GM21515 (cell line): ENCODE measurements around the gene PPP2R2C.

Experiments used
- ATAC-seq: cut with Tn5 transposase; IDR thresholded peaks from one replicate; pipeline ENCODE4 v1.9.1; 2021; ENCODE audit not compliant: unreplicated experiment

Gene PPP2R2C

DNA sequence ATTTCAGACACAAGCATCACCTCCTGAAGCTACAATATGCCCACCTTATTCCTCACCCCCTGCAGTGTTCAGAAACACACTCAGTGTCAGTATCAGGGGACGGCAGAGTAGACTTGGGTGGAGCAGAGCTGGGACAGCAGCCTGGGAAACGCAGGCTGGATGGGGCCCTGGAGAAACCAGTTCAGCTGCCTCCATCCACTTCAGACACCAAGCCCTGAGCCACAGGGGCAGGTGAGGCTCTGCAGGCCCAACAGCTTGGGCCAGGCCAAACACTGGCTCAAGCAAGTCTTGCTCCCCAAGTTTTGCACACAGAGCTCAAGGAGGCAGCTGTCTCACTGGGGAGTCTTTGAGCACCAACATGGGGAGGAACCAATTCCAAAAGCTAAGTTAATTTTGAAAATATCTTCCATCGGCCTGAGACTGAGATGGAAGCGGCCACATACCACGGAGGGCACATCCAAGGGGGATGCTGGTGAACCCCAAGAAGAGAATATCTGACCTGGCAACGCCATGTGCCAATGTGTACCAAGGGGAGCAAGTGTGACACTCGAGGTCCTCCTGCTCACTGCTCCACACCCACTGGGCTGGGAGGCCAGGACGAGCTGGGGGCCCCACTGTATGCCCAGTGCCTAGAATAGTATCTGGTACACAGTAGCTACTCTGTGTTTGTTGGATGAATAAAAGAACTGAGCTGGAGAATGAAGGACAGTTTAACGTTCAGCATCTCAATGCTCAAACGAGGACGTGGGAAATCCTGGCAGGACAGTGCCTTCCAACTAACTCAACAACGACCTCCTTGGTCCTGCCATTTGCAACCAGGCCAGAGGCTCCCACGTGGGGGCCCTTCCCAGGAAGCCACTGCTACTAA, 45.6 kb downstream of the PPP2R2C start:
- ATAC-seq = no peak

DNA sequence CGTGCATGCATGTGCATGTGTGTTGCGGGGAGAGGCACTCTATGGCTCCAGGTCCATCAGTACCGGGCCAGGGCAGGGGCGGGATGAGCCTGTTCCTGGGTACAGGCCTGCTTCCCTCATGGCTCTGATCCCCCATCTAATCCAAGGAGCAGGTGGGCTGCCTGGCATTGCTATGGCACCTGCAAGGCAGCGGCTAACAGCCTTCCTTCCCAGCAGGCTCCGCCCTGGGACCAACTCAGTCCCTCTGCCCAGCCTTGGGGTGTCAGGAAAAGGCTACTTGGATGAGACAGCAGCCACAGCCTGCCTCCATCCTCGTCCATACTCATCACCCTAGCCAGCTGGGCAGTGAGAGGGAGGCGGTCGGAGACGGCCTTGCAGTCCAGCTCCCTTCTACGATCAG, 46.5 kb downstream of the PPP2R2C start:
- no peak for ATAC-seq

DNA sequence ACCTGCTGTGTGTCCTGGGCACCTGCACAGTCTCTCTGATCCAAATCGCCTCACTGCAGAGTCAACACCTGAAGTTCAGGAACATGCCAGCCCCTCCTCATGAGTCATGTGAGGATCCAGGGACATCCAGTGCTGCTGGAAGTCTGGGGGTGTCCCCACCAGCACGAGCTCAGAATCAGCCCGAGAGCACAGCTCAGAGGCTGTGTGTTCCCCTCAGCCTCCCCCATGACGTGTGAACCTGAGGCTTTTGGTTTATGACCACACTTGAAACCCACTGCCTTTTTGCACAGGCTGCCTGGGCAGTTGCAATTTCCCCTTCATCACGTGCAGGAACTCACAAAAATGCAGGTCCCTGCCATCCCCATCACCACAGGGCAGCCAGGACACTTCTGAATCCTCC, 47.1 kb downstream of the PPP2R2C start:
- ATAC-seq = no peak

DNA sequence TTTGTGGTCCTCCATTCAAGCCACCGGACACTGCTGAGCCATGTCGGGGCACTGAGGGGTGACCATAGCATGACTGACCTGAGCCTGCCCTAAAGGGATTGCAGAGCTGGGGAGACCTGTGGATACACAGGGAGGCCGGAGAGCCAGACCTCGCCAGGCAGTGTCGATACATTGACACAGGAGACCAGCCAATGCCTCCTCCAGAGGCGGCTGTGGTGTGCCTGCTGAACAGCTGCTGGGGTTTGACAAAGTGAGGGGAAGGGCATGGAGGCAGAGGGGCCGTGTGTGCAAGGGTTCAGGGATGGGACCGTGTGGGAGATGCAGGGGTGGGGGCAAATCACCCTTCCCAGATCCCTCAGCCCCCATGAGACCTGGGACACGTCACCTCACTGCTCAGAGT, 48.0 kb downstream of the PPP2R2C start:
- ATAC-seq = no peak

DNA sequence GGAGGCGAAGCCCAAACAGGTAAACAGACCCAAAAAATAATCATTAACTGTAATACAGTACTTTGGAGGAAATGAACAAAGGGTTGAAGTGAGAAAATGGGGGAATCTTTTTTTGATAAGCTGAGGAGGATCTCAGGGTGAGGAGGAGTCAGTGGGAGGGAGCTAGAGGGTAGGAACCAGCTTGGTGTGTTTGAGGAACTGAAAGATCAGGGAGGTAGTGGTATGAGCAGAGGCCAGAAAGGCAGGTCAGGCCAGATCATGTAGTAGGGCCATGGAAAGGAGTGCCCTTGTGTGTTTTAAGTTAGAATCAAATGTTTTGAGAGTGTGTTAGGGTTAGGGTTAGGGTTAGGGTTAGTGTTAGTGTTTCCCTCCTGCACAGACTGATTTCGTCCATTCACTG, 48.8 kb downstream of the PPP2R2C start:
- peak; percentile 96 for ATAC-seq

DNA sequence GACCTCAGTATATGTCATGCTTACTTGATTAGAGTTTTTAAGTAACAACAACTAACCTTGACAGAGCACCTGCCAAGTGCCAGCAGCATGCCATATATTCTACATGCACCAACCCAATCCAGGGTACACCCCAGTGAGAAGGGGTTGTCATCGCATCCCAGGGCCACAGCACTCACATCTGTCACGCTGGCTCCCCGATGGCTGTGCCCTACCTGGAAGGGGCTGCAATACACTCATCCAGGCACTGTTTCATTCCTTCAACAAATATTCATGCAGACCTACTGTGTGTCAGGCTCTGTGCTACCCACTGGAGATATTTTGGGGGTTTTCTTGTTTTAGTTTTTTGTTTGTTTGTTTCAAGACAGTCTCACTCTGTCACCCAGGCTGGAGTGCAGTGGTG, 49.5 kb downstream of the PPP2R2C start:
- ATAC-seq = no peak

DNA sequence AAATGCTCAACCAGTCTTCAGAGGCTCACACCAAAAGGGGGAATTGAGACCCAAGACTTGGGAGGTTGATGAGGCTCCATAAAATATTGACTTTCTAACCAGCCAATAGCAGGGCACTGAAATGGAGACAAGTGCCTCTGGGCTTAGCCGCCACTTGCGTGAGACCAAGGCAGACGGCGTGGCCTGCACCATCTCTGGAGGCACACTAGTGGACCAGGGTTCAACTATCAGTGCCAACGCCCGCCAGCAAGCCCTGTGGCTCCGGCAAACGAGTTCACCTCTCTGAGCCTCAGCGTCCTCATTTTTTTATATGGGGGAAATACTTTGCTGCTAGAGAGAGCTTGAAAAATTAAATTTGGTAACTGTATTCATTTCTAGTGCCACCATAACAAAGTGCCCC, 50.3 kb downstream of the PPP2R2C start:
- ATAC-seq = no peak

DNA sequence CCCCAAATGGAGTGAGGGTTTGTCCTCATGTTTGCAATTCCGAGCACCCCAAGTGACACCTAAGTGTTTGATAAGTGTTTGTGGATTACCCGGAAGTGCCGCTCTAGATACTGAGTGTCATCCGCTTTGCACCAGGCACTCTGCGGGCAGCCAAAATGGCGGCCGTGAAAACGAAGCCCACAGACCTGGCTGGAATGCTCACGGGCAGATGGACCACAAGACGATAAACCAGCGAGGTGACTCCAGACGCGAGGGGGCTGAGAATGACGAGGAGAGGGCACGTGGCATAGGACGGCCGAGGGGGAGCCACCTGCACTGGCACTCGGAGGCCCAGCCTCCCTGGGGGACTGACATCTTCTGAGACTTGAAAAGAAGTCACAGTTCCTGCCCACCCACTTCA, 51.0 kb downstream of the PPP2R2C start:
- no peak for ATAC-seq

DNA sequence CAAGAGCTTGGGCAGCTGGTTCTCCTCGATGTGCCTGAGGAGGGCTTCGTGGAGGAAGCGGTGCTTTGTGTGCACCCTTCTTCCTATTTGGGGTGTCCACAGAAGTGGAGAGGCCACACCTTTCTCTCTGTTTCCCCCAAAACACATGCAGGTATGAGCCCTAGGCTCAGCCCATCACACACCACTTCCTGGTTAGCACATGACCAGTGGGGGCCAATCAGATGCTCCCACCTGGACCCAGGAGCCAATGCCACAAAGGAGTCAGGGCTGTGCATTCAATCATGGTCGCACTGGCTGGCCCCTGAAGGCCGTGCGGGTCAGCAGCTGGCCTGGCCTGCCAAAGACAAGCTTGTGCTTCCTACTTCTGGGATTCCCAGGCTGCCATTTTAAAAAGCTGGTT, 51.4 kb downstream of the PPP2R2C start:
- ATAC-seq = no peak

DNA sequence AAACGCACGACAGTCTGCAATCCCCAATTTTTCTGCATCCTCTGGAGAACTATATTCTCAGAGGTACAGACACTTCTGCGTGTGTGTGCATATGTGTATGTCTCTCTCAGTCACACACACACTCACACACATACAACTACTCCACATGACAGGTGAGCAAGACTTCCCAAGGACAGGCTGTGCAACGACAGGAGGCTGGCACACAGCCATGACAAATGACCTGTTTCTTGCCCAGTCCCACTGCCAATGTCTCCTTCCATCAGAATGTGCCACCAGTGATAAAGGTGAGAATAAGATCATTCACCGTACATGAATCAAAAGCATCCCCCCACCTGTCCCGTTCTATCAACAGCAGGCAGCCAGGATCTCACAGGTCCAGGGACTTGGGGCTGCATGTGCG, 52.4 kb downstream of the PPP2R2C start:
- ATAC-seq = no peak

DNA sequence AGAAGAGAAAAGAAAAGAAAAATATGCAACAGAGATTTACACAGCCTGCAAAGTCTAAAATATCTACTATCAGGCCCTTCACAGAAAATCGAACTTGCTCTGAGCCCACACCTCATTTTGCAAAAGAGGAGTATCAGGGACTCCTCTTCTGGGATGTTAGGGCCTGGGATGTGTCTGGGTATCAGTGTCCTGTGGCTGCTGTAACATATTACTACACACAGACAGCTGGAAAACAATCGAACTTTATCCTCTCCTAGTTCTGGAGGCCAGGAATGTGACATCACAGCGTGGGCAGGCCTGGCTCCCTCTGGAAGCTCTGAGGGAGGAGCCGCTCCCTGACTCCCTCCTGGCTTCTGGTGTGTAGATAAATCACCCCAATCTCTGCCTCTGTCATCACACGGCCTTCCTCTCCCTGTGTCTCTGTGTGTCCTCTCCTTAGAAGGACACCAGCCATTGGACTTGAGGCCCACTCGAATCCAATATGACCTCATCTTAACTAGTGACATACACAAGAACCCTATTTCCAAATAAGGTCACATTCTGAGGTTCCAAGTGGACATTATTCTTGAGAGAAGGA, 52.9 kb downstream of the PPP2R2C start:
- ATAC-seq = no peak

DNA sequence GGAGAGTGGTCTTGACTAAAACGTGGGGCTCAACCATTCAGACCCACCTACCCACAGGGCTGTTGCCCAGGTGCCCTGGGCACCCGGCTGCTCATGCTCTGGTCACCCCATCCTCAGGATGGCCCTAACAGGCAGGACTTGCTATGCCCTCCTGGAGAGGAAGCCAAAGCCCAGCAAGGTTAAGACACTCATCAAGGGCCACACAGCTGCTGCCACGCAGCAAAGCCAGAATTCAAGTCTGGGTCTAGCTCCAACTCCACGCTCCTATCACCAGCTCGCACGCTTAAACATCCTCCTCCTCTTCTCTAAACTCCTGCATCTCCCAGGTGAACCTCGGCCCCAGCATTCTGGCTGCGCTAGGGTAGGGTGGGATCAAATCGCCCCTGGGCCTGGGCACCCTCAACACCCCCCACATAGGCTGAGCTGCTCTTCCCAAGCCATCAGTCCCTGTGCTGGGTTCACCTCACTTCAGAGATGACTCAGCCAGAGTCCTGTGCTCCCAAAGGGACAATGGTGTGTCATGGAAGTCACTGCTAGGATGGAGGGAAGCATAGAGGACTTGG, 54.1 kb downstream of the PPP2R2C start:
- no peak for ATAC-seq

DNA sequence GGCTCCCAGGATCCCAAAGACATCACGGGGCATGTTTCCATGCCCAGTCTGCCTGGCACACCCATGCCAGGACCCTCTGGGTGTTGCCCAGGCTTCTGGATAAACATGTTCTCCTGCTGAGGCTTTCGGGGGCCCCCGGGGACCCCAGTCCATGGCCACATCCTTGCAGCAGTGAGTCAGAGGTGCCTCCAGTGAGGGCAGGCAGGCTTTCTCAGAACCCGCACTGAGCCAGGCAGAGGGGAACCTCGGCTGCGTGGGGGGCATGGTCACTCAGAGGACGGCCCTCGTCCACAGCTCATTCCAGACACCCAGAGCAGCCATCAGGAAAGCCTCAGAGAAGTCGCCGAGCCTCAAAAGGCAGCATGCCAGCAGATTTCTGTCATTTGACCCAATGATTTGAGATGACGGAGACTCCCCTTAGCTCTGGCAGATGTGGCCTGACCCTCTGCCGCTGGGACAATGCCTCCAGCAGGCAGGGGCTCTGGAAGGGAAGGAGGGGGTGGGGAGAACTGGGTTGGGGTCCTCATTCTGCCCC, 54.8 kb downstream of the PPP2R2C start:
- no peak for ATAC-seq

DNA sequence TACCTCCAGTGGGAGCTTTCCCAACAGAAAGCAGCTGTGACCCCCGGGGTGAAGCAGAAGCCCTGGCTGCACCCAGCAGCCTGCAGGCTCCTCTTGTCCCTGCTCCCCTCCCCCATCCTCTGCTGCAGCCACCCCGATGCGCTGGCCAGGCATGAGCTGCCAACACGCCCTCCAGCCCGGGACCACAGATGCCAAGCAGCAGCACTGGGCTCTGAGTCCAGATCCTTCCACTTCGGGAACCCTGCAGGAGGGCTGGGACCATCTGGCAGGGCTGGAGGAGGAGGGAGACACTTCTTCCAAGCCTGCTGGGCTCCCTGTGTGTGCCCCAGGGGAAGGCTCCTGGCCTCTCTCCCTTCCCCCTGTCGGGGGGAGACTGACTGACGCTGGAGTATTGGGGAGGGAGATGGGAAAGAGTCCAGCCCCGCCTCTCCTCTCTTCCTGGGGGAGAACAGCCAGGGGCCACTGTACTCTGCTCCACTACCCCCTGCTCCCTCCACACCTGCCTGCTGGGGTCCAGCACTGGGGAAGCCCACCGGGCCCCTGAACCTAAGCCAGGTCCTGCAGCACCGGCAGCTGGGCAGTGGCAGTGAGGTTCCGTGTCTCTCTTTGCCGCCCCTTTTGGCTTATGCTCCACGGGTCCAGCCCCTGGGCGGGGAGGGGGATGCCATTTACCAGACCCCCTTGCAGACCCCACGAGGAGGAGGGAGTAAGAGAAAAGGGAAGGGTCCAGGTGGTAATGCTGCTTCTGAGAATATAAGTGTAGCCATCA, 55.7 kb downstream of the PPP2R2C start:
- ATAC-seq = no peak

DNA sequence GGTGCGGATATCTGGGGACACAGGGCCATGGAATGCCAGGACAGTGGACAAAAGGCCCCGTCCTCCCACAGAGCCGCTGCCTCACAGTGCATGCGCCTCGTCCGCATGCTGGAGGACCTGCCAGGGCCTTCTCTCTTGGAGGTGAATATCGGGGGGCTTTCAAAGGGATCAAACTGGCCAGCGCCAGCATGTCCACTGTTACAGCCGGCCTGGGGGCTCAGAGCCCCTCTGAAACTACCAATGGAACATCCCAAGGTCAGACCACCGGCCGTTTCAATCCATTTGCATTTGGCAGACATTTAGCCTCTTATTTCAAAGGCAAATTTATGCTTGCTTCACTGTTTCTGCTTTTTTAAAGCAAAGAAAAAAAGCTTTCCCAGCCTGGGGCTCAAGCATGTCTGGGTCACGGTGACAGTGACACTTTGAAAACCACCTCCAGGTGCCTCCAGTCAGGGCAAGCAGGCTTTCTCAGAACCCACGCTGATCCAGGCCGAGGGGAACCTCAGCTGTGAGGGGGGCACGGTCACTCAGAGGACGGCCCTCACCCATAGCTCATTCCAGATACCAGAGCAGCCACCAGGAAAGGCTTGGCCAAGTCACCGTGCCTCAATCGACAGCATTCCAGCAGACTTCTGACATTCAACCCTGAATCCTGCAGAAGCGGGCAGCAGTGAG, 57.2 kb downstream of the PPP2R2C start:
- ATAC-seq = no peak

DNA sequence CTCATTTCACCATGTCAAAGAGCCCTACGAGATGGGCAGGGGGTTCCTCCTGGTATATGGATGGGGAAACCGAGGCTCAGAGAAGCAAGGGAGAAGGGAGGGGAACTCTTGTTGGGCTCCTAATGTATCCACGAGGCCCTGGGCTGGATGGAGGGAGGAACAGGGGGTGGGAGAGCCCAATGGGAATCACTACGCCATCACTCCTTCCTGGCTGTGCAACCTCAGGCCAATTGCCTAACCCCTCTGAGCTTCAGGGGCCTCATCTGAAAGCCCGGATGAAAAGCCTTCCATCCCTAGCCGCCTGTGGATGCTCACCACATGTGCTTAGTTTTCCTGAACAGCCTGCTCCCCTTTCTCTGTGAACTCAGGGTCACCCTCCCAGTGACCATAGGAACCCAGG, 57.8 kb downstream of the PPP2R2C start:
- no peak for ATAC-seq

DNA sequence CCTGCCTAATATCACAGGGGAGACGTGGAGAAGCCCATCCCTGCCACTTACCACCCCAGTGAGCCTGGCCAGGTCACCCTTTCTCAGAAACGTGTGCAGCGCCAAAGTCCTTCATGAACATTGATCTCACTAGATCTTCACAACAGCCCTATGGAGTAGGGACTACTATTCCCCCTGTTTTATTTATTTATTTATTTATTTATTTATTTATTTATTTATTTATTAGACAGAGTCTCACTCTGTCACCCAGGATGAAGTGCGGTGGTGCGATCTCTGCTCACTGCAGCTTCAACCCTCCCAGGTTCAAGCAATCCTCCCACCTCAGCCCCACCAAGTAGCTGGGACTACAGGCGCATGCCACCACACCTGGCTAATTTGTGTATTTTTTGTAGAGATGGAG, 61.8 kb downstream of the PPP2R2C start:
- no peak for ATAC-seq

DNA sequence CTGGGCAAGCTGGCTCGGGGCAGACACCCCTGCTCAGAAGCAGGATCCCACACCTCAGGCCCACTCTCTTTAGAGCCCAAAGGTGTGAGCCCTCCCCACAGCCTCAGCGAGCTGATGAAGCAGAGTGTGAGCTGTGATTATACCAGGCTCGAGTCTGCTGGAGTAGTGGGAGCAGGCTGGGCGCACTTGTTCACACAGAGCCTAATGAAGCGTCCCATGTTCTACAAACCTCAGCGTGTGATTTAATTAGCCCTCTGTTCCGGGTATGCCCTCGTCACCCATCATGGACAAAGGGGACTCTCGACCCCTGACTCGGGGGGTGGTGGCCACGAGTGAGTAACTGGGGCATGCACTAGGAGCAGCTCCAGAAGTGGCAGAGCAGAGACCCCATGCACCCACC, 62.3 kb downstream of the PPP2R2C start:
- ATAC-seq = no peak

DNA sequence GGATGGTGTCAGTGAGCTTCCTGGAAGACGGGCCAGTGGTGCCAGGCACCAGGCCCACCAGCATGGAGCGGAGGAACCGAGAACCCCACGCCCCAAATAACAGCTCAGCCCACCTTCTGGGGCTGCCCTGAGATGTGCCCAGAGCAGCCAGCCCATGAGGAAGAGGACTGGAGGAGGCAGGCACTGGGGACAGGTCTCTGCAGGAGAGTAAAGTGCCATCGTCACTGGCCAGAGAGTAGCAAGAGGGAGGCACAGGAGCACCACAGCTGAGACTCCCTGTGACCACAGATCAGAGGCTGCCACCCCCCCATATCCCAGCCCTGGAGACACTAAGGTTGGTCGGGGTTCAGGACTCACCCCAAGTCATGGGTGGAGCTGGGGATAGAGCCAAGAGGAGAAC, 63.0 kb downstream of the PPP2R2C start:
- no peak for ATAC-seq

DNA sequence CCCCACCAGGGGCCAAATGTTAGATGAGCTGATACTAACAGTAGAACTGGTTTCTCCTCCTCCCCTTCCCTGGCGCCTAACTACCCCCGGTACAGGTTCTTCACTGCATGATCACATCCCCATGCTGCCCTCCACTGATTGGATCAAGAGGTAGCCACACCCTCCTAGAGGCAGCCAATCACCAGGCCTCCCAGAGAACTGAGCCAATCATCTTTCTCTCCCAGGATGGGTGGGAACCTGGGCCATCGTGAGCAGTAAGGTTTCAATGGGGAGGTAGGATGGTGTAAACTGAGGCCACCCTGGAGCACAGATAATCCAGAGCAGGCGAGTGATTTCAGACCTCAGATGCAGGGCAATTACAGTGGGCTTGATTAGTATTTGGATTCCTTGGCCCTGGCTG, 64.2 kb downstream of the PPP2R2C start:
- no peak for ATAC-seq

DNA sequence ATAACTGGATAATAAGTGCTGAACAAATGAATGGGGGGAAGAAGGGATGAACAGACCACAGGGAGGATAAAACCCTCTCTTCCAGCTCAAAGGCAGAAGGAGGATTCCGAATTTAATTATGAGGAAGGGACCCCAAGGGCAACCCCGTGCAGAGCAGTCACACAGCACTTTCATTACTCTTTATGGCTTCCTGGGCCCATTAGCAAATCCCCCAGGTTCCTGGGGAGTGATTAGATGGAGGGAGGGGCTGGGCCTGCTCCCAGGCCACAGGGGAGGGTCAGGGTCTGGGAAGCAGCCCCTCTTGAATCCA, 67.1 kb downstream of the PPP2R2C start:
- no peak for ATAC-seq
